SK-N-SH (cell line): Measurements from ENCODE around the gene DAB1. TPM values are rescaled to one million over a fixed set of nuclear protein-coding genes. Genes with fewer than 3 reads are reported as not detected.

Experiments
- CTCF ChIA-PET: fragments of 300-600, 350-600 bp; formaldehyde crosslinking; extraction: SDS; loops from one replicate; lab custom pipeline; 2021; lab: Yijun Ruan, JAX
- POLR2A ChIA-PET: fragments of 350-600 bp; sonication (Branson Sonifier 250); formaldehyde crosslinking; extraction: SDS; loops from one replicate; lab custom pipeline; 2020; ENCODE audit warnings: antibody characterized with exemption, inconsistent platforms; lab: Yijun Ruan, JAX
- DNase-seq: peaks from one replicate; pipeline ENCODE4 v3.0.0; 2012
- H2AFZ ChIP-seq: fragments of 200-600 bp; sonication (generic); 2 replicates; pipeline ENCODE4 v1.8.1; 2016; ENCODE audit warnings: antibody characterized with exemption, mild to moderate bottlenecking, low read depth
- H3F3A ChIP-seq: fragments of 200-600 bp; sonication (generic); replicated peaks from 2 replicates; pipeline ENCODE3; 2016; ENCODE audit warnings: antibody characterized with exemption, mild to moderate bottlenecking; ENCODE audit not compliant: insufficient read depth
- H3K27ac ChIP-seq, 2 experiments: fragments of 200-500 bp in 1 of 2; fragments of 200-600 bp in 1 of 2; sonication (Bioruptor generic) in 1 of 2; sonication (generic), shearing (Covaris generic) in 1 of 2; 2 replicates each; pipeline versions ENCODE4 v1.5.1 to v1.6.1; 2014 to 2016; ENCODE audit warnings: low read depth in 2 of 2, inconsistent platforms in 1 of 2, low read length in 1 of 2, mild to moderate bottlenecking in 1 of 2, mixed read lengths in 1 of 2
- H3K27me3 ChIP-seq: fragments of 200-600 bp; sonication (generic), shearing (Covaris generic); 2 replicates; pipeline ENCODE4 v1.6.1; 2016; ENCODE audit warnings: mixed run types; ENCODE audit not compliant: insufficient read depth
- H3K36me3 ChIP-seq, 2 experiments: fragments of 200-500 bp in 1 of 2; fragments of 200-600 bp in 1 of 2; sonication (Bioruptor generic) in 1 of 2; sonication (generic) in 1 of 2; replicated peaks in 1 of 2; 2 replicates each; pipeline versions ENCODE3 to v1.5.1; 2014 to 2016; ENCODE audit warnings: low read length in 1 of 2, mild to moderate bottlenecking in 1 of 2; ENCODE audit not compliant: insufficient read depth in 2 of 2, control insufficient read depth in 1 of 2
- H3K4me1 ChIP-seq, 2 experiments: fragments of 200-500 bp in 1 of 2; fragments of 200-600 bp in 1 of 2; sonication (Bioruptor generic) in 1 of 2; sonication (generic), shearing (Covaris generic) in 1 of 2; 2 replicates each; pipeline versions ENCODE4 v1.5.1 to v1.6.1; 2014 to 2016; ENCODE audit warnings: low read depth in 1 of 2, low read length in 1 of 2, mixed run types in 1 of 2; ENCODE audit not compliant: insufficient read depth in 2 of 2, control insufficient read depth in 1 of 2
- H3K4me2 ChIP-seq: fragments of 200-600 bp; sonication (generic), shearing (Covaris generic); 2 replicates; pipeline ENCODE4 v1.6.1; 2017; ENCODE audit warnings: mixed run types
- H3K4me3 ChIP-seq, 2 experiments: fragments of 200-500 bp in 1 of 2; fragments of 200-600 bp in 1 of 2; sonication (Bioruptor generic) in 1 of 2; sonication (generic), shearing (Covaris generic) in 1 of 2; 2 replicates each; pipeline versions ENCODE4 v1.5.1 to v1.8.1; 2014 to 2016; ENCODE audit warnings: low read depth in 2 of 2, inconsistent platforms in 1 of 2, low read length in 1 of 2, mild to moderate bottlenecking in 1 of 2, mixed read lengths in 1 of 2, moderate library complexity in 1 of 2
- H3K79me2 ChIP-seq: fragments of 200-600 bp; sonication (generic); 2 replicates; pipeline ENCODE4 v1.8.1; 2017; ENCODE audit warnings: mild to moderate bottlenecking; ENCODE audit not compliant: insufficient read depth
- H3K9ac ChIP-seq: fragments of 200-600 bp; sonication (generic); 2 replicates; pipeline ENCODE4 v1.6.1; 2017; ENCODE audit warnings: mixed run types
- H3K9me2 ChIP-seq: fragments of 200-600 bp; sonication (generic); 2 replicates; pipeline ENCODE4 v1.6.1; 2017; ENCODE audit warnings: mixed run types
- H3K9me3 ChIP-seq: fragments of 200-600 bp; sonication (generic); 2 replicates; pipeline ENCODE4 v1.6.1; 2017; ENCODE audit warnings: mixed run types, mild to moderate bottlenecking, moderate library complexity
- H4K20me1 ChIP-seq: fragments of 200-600 bp; sonication (generic); 2 replicates; pipeline ENCODE4 v1.6.1; 2017; ENCODE audit warnings: mild to moderate bottlenecking, mixed run types; ENCODE audit not compliant: insufficient read depth
- CHD2 ChIP-seq: fragments of 150-350 bp; IDR thresholded peaks from 2 replicates; pipeline ENCODE4 v1.6.1; 2018; ENCODE audit warnings: low read length; ENCODE audit not compliant: partially characterized antibody
- ELF1 ChIP-seq: IDR thresholded peaks from 2 replicates; pipeline ENCODE4 v1.4.0; 2012
- EP300 ChIP-seq, 2 experiments: IDR thresholded peaks; 2 replicates each; pipeline versions ENCODE4 v1.4.0 to v1.6.1; 2012; ENCODE audit warnings: borderline replicate concordance in 1 of 2, low read depth in 1 of 2, low read length in 1 of 2
- EZH2phosphoT487 ChIP-seq: fragments of 200-600 bp; sonication (generic); IDR thresholded peaks from 2 replicates; pipeline ENCODE4 v1.6.1; 2017; ENCODE audit warnings: low read depth, mixed run types, mild to moderate bottlenecking, antibody characterized with exemption, moderate library complexity, borderline replicate concordance
- FOSL2 ChIP-seq: IDR thresholded peaks from 2 replicates; pipeline ENCODE4 v1.4.0; 2012; ENCODE audit warnings: low read depth, mild to moderate bottlenecking, moderate library complexity, borderline replicate concordance
- FOXJ3 ChIP-seq: sonication (generic); formaldehyde crosslinking; IDR thresholded peaks from 2 replicates; pipeline ENCODE4 v1.5.1; 2020; ENCODE audit warnings: mild to moderate bottlenecking, missing genetic modification reagents
- FOXM1 ChIP-seq: IDR thresholded peaks from 2 replicates; pipeline ENCODE4 v1.4.0; 2012; ENCODE audit warnings: low read depth, mild to moderate bottlenecking
- IRF3 ChIP-seq: fragments of 150-350 bp; IDR thresholded peaks from 2 replicates; pipeline ENCODE4 v1.6.1; 2016; ENCODE audit warnings: mild to moderate bottlenecking, low read depth, low read length
- MEF2A ChIP-seq: IDR thresholded peaks from 2 replicates; pipeline ENCODE4 v1.4.0; 2012; ENCODE audit warnings: low read depth, borderline replicate concordance
- MXI1 ChIP-seq: IDR thresholded peaks from 2 replicates; pipeline ENCODE4 v1.6.1; 2012; ENCODE audit warnings: mild to moderate bottlenecking, low read depth, low read length, improper control_type of control experiment
- NFIC ChIP-seq: IDR thresholded peaks from 2 replicates; pipeline ENCODE4 v1.4.0; 2012; ENCODE audit warnings: borderline replicate concordance
- NRF1 ChIP-seq: IDR thresholded peaks from 2 replicates; pipeline ENCODE4 v1.6.1; 2012; ENCODE audit warnings: low read depth, mild to moderate bottlenecking, low read length
- POLR2AphosphoS5 ChIP-seq: IDR thresholded peaks from 2 replicates; pipeline ENCODE4 v1.6.1; 2012; ENCODE audit warnings: low read depth, low read length
- RXRA ChIP-seq: IDR thresholded peaks from 2 replicates; pipeline ENCODE4 v1.4.0; 2012; ENCODE audit warnings: low read depth, mild to moderate bottlenecking, borderline replicate concordance
- SIN3A ChIP-seq: IDR thresholded peaks from 2 replicates; pipeline ENCODE4 v1.6.1; 2012; ENCODE audit warnings: low read depth, mild to moderate bottlenecking, low read length, moderate library complexity, borderline replicate concordance
- SMC3 ChIP-seq: IDR thresholded peaks from 2 replicates; pipeline ENCODE4 v1.6.1; 2012; ENCODE audit warnings: low read depth, low read length, improper control_type of control experiment
- TAF1 ChIP-seq: IDR thresholded peaks from 2 replicates; pipeline ENCODE4 v1.6.1; 2012; ENCODE audit warnings: low read depth, mild to moderate bottlenecking, low read length, moderate library complexity, borderline replicate concordance
- TCF12 ChIP-seq: IDR thresholded peaks from 2 replicates; pipeline ENCODE4 v1.4.0; 2012
- TEAD4 ChIP-seq: IDR thresholded peaks from 2 replicates; pipeline ENCODE4 v1.4.0; 2012; ENCODE audit warnings: mild to moderate bottlenecking, borderline replicate concordance; ENCODE audit not compliant: insufficient read depth
- USF2 ChIP-seq: fragments of 150-350 bp; IDR thresholded peaks from 2 replicates; pipeline ENCODE4 v1.6.1; 2017; ENCODE audit warnings: antibody characterized with exemption, low read length, low read depth, borderline replicate concordance
- WGBS: methylation state at CpG from one replicate; pipeline ENCODE4 v1.1.6; 2017; ENCODE audit warnings: low lambda C conversion rate; 5-methylcytosine and 5-hydroxymethylcytosine counted together
- polyA plus RNA-seq, 3 experiments: library from polyadenylated mRNA; depleted of rRNA; stranded (reverse); fragments of >200 nt; gene quantifications; 2 replicates each; pipeline ENCODE4 v1.2.3, GENCODE V29; 2012

The DAB1 gene
- polyA plus RNA-seq, 1 of the 3 experiments (the other 2 are of a cell fraction): 2.9 TPM

- TF ChIP-seq IRF3 (no peak), FOSL2 (no peak)
- TF ChIP-seq, all 33 proteins: peak for 0
Observed at GRCh38 chr1:57331620-57332019, 92.2 kb downstream of the DAB1 start (continued).

- H3K79me2 ChIP-seq: no peaks in the 10 kb centered on the region
- no peaks in the 10 kb centered on the region for H3F3A ChIP-seq
- TF ChIP-seq SIN3A: no peak
- no peak for TF ChIP-seq USF2
- TF ChIP-seq NFIC: no peak
- TF ChIP-seq FOXM1: no peak
- no peak for TF ChIP-seq FOSL2
- no peak for TF ChIP-seq TEAD4
- TF ChIP-seq SMC3: no peak
- H3K4me2 ChIP-seq: no peak overlapping the region
- H3K27ac ChIP-seq: no peak overlapping the region
- H3K36me3 ChIP-seq: no peaks in the 10 kb centered on the region
- no peaks in the 10 kb centered on the region for H3K9me3 ChIP-seq
- no peak for DNase-seq
- H3K27me3 ChIP-seq: no peaks in the 10 kb centered on the region; the same call in 1 of the 2 replicates
- no peak overlapping the region for H3K4me3 ChIP-seq
- ChIA-PET POLR2A (no interaction called here), CTCF (no interaction called here)
- peaks cover 0 to 5% of the 10 kb centered on the region in 2 experiments; a peak in 2 of 4 replicates for H3K4me1 ChIP-seq
- H2AFZ ChIP-seq: no peak overlapping the region
- no peak overlapping the region for H3K9ac ChIP-seq
- no peaks in the 10 kb centered on the region for H3K9me2 ChIP-seq
- WGBS: 58% methylated on average over 1 of the region's 1 CpG
- H4K20me1 ChIP-seq: no peaks in the 10 kb centered on the region
Observed at GRCh38 chr1:57329937-57330336, 93.9 kb downstream of the DAB1 start.

GRCh38 chr1:57329001-57329527, 94.8 kb downstream of the DAB1 start:
- WGBS: 79% methylated on average over 6 of the region's 6 CpGs
- Histone ChIP-seq H3K27ac (no peak overlapping the region), H3K79me2 (no peaks in the 10 kb centered on the region), H2AFZ (no peak overlapping the region), H3K9ac (no peak overlapping the region), H3K27me3 (no peaks in the 10 kb centered on the region; the same call in 1 of the 2 replicates), H3F3A (no peaks in the 10 kb centered on the region), H3K4me2 (no peak overlapping the region), H3K4me1 (peaks cover 0 to 5% of the 10 kb centered on the region in 2 experiments; a peak in 2 of 4 replicates), H4K20me1 (no peaks in the 10 kb centered on the region), H3K9me3 (no peaks in the 10 kb centered on the region), H3K36me3 (no peaks in the 10 kb centered on the region), H3K4me3 (no peak overlapping the region), H3K9me2 (no peaks in the 10 kb centered on the region)
- no peak for DNase-seq
- CTCF ChIA-PET: no interaction called here
- POLR2A ChIA-PET: no interaction called here
- no peak for TF ChIP-seq FOXJ3 (CRISPR knock-in tag)
- TF ChIP-seq MXI1: no peak
- no peak for TF ChIP-seq IRF3
- TF ChIP-seq EZH2phosphoT487: no peak
- TF ChIP-seq SMC3: no peak
- no peak for TF ChIP-seq EP300 (IDR thresholded peaks at IDR 0.05; ENCODE audit: borderline replicate concordance in 1 of 2, low read depth in 1 of 2, low read length in 1 of 2)
- TF ChIP-seq CHD2: no peak
- TF ChIP-seq FOSL2: no peak
- TF ChIP-seq RXRA: no peak
- TF ChIP-seq TEAD4: no peak
- no peak for TF ChIP-seq TCF12
- no peak for TF ChIP-seq POLR2AphosphoS5
- TF ChIP-seq MEF2A: no peak
- TF ChIP-seq NRF1: no peak
- no peak for TF ChIP-seq TAF1
- no peak for TF ChIP-seq USF2
- TF ChIP-seq SIN3A: no peak
- TF ChIP-seq ELF1: no peak
